Measurements from ENCODE around the gene OVCA2.

Gene OVCA2

GRCh38 chr17:1997289-1997926 lies 44.4 kb upstream of the OVCA2 start:
- TF ChIP-seq CTCF (IDR thresholded peaks at IDR 0.05; ENCODE audit: low read depth, low read length), result no peak
- no peak overlapping the region for H3K4me3 ChIP-seq (ENCODE audit: low read depth, low read length)
- in situ Hi-C loops (cut with HindIII; ENCODE audit: low sequenced_read_pairs), result no loop called here
- DNase-seq (ENCODE audit: low read depth, low spot score), result no peak

- DNase-seq (ENCODE audit: low read depth, low spot score), result no peak
- TF ChIP-seq CTCF (IDR thresholded peaks at IDR 0.05; ENCODE audit: low read depth, low read length), result no peak
- peak overlapping the region; percentile 12 for H3K4me3 ChIP-seq (ENCODE audit: low read depth, low read length)
- in situ Hi-C loops (cut with HindIII; ENCODE audit: low sequenced_read_pairs), result no loop called here
Observed at GRCh38 chr17:1997927-1998742, 43.7 kb upstream of the OVCA2 start.

GRCh38 chr17:1999557-2000251 lies 42.1 kb upstream of the OVCA2 start:
- TF ChIP-seq CTCF (IDR thresholded peaks at IDR 0.05; ENCODE audit: low read depth, low read length), result no peak
- in situ Hi-C loops (cut with HindIII; ENCODE audit: low sequenced_read_pairs), result no loop called here
- DNase-seq (ENCODE audit: low read depth, low spot score), result no peak
- H3K4me3 ChIP-seq (ENCODE audit: low read depth, low read length), result no peak overlapping the region

- in situ Hi-C loops (cut with HindIII; ENCODE audit: low sequenced_read_pairs), result no loop called here
- TF ChIP-seq CTCF (IDR thresholded peaks at IDR 0.05; ENCODE audit: low read depth, low read length), result no peak
- DNase-seq (ENCODE audit: low read depth, low spot score), result no peak
- no peak overlapping the region for H3K4me3 ChIP-seq (ENCODE audit: low read depth, low read length)
Observed at GRCh38 chr17:2002767-2003329, 39.0 kb upstream of the OVCA2 start.

- in situ Hi-C loops (cut with HindIII; ENCODE audit: low sequenced_read_pairs), result no loop called here
- no peak for TF ChIP-seq CTCF (IDR thresholded peaks at IDR 0.05; ENCODE audit: low read depth, low read length)
- no peak overlapping the region for H3K4me3 ChIP-seq (ENCODE audit: low read depth, low read length)
Observed at GRCh38 chr17:2003525-2003924, 38.3 kb upstream of the OVCA2 start.

GRCh38 chr17:2004435-2004952 lies 37.3 kb upstream of the OVCA2 start:
- no peak for DNase-seq (ENCODE audit: low read depth, low spot score)
- TF ChIP-seq CTCF (IDR thresholded peaks at IDR 0.05; ENCODE audit: low read depth, low read length), result no peak
- in situ Hi-C loops (cut with HindIII; ENCODE audit: low sequenced_read_pairs), result no loop called here

More at GRCh38 chr17:2003525-2003924, 38.3 kb upstream of the OVCA2 start:
- DNase-seq (ENCODE audit: low read depth, low spot score), result no peak

More at GRCh38 chr17:2004435-2004952, 37.3 kb upstream of the OVCA2 start:
- no peak overlapping the region for H3K4me3 ChIP-seq (ENCODE audit: low read depth, low read length)

All from astrocyte of the spinal cord (primary cell).